GM18861 (cell line): ENCODE results near the gene TMCO5A.
"Not testable (repeated sequence)": the region's sequence is repeated elsewhere in the genome, so short reads cannot be mapped to it uniquely, and the experiment has no call there.

Experiments
- ATAC-seq: cut with Tn5 transposase; IDR thresholded peaks from one replicate; pipeline ENCODE4 v1.9.1; 2021; ENCODE audit not compliant: unreplicated experiment

TMCO5A gene

DNA sequence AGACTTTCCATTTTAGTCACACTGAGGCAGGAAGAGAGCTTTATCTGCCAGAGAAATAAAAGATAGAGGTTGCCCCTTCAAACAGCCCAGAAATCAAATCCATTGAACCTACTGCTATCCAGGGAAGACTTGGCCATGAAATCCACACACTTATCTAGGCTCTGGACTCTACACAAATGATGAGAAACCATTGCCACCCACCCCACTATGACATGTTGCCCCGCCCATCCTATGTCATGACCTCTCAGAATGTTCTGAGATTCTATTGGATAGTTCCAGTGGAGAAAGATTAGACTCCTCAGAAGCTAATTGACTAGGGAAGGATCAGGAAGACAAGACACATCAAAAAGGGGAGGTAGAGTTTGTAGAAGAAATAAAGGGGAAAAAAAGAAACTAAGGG, at the start of gene TMCO5A:
Gene TMCO5A, plus strand, starts transcription at position 301 of the 400 bp plus-strand sequence. CDS start 1,684 bp downstream, outside the sequence.
- ATAC-seq = no peak

DNA sequence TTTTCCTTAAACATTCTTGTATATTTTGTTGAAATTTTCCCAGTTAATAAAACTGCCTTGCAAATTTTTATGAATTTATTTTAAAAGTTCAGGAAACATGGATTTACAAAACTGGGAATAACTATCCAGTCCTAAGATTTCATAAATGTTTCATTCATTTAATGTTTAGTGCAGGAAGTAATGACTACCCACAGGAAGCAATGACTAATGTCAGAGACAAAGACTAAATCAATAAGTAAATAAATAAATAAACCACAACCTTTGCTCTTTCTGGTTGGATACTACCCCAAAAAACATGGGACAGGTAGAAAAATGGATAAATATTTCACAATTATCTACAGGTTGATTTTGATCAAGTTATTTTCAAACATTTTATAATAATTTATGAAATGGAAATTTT, 48.8 kb upstream of the TMCO5A start:
- no peak for ATAC-seq

DNA sequence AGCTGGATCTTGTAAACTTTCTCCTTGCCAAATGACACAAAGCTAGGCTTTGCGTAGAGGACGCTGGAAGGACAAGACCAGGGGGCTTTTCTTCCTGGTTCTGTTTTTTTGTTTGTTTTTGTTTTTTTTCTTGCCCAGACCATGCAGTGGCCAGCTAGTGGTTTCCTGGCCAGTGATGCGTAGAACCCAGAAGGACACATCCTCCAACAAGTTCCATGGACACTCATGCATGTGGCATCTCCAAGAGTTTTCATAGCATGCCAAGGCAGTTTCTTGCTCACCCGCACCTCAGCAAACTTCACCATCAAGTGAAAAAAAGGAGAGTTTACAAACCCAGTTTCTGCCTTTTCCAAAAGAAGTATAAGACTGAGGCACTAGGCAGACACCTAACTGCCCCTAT, 46.1 kb upstream of the TMCO5A start:
- no peak for ATAC-seq

DNA sequence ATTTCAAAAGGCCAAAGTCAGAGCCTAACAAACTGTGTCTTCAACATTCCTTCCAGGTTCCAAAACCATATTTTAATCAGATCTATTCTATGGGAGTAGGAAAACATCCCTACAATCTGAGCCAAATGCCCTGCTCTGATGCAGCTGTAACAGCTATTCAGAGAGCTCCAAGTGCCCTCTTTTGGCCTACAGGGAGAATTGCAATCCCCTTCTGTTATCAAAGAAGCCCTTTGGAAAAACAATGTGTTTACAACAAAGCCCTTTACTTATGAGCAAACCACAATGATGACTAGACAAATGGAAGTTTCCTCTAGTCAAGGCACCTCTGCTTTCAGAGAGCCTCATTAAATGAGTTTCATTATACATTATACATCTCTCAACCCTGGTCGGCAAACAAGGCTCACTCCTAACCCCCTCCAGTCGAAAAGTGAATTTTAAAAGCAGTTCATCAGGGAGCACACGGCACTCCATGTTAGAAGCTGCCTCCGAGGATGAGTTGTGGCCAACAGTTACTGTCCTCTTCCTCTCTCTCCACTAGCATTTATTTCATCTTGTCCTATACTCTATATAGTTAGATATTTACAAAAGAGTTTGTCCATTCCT, 42.6 kb upstream of the TMCO5A start:
- no peak for ATAC-seq

DNA sequence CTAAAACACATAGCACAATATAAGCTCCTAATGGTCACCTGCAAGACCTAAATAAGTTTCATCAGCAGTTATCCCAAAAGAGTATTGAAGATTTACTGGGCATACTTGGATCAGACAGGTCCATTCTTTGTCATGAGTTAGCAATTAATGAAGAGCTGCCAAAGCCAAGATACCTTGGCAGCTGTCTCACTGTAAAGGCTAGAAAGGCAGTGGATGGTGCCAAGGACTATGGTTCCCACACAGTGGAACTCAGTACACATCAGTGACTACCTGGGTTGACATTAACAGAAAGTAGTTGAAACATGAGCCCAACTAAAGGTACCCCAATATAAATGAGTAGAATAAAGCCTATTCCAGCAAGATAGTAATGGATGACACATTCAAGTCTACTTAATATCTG, 41.1 kb upstream of the TMCO5A start:
- ATAC-seq = no peak

DNA sequence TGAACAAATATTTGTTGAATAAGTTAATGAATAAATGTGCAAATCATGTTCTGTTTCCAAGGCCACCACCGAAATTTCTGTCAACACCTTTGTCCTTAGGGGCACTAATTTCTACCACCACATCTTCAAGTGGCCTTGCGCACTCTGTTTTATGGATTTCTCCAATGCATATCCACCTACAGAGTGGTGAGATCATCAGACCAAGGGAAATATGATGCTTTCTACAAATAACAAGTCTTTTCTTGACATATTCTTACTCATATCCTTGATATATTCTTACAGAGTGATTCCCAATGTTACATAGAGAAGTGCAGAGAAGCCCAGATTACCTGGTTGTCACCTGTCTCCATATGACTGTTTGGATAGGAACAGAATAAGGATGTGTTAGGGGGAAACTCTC, 36.1 kb upstream of the TMCO5A start:
- no peak for ATAC-seq

DNA sequence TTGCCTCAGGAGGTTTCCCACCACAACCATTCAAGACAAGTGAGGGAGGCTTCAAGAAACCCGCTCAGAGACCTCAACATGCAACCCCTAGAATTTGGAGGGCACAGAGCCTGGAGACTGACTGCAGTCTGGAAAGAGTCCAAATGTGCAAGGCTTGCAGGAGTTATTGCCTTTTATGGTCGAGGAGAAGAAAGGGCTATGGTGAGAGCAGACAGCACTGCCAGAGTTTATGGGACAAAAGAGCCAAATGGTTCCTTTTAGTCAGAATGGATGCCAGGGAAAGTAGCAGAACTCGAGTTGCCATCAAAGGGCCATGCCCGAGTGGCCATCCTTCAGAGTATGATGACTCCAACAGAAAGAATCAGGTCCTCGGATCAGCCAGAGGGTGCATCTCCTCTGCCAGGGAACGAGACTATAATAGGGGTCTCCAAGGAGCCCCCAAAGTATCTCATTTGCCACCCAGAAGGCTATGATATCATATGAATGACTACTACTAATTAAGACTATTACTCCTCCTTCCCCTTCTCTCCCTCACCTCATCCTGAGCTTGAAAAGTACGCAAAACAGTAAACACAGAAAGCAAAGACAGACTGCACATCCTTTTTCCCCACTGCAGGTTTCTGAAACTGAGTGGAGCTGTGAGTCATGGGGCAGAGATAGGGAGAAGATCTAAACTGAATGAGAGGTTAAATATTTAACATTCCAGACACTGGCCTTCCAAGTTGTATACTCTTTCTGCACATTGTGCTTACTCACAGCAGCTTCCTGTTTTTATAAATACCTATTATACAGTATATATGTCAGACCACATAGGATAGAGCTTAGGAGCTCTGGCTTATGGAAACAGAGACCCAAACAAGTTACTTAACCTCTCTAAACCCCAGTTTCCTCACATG, 33.9 kb upstream of the TMCO5A start:
- ATAC-seq = no peak

DNA sequence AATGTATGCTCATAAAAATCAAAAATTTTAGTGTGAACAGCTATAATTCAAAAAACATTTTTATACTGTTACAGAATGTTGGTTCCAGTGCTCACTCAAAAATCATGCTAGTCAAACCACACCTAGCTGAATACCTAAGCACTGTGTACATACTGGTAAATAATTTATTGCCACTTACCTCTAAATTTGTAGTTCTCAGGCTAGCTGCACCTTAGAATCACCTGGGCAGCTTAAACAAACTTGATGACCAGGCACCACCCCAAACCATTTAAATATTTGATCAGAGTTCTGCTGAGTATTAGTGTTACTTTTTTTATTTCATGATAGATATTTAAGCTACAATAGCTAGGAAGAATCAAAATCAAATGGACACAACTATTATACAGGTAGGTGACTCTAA, 32.3 kb upstream of the TMCO5A start:
- ATAC-seq = no peak

DNA sequence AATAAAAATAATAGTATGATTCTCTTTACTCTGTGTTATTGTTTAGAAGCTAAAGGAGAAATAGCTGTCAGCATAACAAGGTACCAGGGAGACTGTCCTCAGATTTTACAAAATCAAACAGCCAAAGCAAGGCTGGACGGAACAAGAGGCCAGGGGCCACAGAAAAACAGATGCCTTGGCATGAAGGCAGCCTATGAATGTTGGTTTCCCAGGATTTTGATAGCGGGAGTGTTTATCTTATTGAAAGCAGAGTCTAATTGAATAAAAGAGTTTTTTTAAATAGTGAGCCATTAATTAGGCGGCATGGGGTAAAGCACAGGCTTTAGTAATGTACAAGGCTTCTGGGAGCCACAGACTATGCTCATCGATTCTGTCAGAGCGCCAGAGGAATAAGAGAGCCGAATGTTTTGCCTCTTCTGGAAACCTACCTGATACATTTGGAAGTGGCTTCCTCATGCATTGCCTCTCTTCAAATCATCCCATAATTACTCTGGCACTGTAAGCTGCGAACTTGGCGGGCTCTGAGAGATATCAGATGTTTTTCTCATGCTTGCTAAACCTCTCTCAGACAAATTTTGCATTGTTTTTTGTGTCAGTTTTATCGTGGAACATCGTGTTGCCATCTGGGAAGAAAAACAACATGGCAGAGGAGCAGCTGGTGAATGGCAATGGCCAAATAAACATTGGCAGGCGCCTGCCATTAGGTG, 30.4 kb upstream of the TMCO5A start:
- ATAC-seq = no peak

DNA sequence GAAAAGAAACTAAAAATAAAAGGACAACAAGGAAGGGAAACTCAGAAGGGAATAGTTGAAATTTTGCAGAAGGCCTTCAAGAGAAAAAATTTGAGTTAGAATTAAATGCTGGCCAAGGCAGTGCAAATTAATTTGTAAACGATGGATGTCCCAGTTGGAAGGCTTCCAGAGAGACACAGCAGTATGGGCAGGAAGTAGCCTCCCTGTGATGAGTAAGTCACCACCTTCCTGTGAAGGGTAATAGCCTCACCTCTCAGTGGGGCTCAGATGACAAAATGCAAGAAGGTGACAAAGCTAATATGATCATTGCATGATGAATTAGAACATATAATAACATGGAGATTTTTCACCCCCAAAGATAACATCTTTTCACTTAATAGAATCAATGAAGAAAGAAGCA, 27.3 kb upstream of the TMCO5A start:
- ATAC-seq = no peak

DNA sequence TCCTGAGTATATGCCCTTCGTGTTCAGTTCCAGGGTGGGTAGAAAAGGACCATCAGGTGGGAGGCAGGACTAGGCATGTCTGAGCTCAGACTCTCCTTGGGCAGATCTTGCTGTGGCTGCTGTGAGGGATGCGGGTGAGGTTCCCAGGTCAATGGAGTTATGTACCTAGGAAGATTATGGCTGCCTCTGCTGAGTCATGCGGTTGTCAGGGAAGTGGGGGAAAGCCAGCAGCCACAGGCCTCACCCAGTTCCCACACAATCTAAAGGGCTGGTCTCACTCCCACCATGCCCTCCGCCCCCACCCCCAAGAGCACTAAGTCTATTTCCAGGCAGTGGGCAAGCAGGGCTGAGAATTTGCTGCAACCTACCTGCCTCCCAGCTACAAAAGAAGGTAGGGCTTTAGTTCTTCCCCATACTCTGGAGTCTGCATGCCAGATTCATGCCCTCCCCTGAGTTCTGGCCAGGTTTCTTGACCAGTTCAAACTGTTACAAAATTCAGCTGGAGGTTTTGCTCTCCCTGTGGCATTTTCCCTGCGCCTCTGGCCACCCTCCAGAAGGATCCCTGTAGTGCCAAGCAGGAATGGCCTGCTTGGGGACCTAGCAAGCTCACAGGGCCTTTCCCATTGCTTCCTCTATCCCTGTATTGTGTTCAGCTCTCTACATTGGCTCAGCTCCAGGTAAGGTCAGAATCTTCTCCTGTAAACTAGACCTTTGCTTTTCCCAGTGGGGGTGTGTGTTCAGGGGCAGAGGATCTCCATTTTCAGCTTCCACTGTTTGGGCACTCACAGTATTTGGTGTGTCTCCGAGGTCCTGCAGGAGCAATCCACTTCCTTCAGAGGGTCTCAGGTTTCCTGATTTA, 12.7 kb upstream of the TMCO5A start:
- no peak for ATAC-seq

DNA sequence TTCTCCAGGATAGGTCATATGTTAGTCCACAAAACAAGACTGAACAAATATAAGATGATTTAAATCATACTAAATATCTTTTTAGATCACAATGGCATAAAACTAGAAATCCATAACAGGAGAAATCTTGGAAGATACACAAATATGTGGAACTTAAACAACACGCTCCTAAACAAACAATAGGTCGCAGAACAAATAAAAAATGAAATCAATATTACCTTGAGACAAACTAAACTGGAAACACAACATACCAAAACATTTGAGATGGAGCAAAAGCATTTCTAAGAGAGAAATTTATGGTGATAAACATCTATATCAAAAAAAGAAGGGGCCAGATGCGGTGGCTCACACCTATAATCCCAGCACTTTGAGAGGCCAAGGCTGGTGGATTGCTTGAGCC, 8.3 kb upstream of the TMCO5A start:
- no peak for ATAC-seq

DNA sequence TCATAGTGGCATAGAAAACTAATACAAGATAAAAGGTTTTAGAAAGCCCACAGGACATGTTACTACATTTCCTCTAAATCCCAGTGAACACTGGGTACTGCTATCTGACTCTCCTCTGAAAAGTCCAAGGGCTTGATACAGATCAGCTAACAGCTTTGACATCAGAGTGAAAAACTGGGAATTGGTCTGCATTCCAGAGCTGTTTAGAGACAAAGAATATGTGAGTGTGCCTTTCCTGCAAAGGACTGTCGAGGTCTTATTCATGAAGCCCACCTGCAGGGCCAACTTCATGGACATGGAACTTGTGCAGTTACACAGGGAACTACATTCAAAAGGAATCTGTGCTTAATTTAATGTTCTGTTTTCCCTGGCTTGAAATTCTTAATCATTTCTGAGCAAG, 5.2 kb upstream of the TMCO5A start:
- ATAC-seq = no peak

DNA sequence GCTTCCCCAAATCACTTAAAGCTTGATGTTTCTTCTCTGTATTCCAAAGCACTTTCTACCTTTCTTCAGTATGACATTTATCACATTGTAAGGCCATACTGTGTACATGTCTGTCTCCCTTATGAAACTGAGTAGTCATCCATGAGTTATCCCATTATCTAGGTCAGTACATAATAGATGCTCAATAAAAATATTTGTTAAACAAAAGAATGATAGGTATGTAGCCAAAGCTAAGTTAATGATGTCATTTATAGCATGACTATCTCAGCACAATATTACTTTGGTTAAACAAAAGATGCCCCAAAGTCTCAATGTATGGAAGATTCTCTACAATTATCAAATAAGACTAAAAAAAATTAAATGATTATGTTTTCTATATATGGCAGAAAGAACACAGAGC, 3.1 kb upstream of the TMCO5A start:
- no peak for ATAC-seq

DNA sequence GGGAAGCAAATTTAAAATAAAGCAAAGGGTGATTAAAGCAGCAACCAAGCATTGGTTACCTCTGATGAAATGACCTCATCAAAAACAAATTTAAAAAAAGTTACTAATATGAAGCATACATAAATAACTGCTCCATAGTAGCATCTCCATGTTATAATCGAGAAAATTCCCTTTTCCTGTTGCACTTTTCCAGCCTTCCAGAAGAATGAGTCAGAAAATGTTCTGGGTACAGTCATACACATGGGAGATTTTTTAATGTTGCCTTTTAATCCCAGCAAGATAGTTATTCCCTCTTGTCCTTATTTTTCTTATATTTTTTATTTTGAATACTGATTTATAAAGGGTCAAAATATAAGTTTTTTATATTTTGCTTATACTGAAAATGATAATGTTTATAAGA, 2.6 kb upstream of the TMCO5A start:
- ATAC-seq = no peak

DNA sequence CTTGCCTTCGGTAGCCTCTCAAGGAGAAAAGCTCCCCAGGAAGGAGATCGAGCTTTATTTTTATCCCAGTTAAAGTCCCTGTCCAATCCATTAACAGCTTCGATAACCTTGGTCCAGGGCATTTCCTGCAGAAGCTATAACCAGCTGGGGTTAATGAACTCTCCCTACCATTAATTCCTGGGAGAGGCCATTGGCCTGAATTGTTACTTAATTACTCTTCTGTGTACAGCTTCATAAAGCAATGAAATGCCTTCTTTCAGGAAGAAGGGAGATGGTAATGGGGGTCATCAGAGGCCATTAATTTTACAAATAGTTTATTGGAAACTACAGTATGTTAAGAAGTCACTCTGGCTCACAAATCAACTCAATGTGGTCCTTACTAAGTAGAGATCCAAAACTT, 1.9 kb upstream of the TMCO5A start:
- no peak for ATAC-seq

DNA sequence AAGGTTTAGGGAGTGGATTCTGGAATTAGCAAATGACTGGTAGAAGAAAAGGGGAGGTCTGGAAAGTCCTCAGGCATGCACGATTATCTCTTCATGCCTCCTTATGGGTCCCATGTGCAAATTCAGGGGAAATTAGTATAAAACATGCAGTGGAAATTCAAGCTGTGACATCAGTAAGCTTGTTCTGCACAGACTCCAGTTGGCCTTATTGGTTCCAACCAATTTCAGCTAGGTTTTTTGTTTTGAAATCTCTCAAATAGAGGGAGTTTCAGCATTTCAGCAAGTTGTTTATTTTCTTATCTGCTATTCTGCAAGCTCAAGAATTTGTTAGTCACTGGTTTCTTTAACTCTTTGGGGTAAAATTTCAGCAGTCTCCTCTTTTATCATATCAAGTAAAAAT, 774 bp upstream of the TMCO5A start:
- no peak for ATAC-seq

DNA sequence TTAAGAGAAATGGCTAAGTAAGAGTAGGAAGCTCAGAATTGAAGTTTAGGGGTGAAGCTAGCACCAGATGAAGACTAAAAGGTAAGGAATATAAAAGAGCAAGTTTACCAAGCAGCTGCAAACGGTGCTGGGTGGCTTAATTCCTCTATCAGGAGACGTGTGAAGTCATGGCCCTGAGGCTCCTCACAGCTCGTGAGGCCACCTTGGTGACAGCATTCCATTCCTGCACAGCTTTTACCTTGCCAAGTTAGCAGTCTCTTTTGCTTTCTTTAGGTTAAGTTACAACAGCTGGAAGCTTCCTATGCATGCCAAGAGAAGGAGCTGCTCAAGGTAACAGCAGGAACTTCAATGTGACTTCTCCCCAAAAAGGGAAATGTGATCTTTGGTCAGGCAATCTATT, 6.4 kb downstream of the TMCO5A start:
- no peak for ATAC-seq

DNA sequence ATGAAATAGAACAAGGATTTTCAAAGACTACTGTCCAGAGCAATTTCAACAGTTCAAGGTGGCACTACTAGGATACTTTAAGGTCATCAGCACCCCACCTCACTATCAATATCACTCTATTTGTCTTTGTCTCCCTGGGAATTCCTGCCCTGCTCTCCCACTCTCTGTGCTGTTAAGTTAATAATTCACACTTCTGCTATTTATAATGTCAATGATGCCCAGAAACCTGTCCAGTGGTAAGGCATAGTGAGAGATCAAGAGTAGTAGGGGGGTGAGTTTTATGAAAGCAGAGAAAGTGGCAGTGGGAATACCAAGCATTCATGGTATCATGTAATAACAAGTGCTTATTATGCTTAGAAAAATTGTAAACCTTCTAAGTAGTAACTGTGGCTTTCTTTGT, 7.3 kb downstream of the TMCO5A start:
- no peak for ATAC-seq

DNA sequence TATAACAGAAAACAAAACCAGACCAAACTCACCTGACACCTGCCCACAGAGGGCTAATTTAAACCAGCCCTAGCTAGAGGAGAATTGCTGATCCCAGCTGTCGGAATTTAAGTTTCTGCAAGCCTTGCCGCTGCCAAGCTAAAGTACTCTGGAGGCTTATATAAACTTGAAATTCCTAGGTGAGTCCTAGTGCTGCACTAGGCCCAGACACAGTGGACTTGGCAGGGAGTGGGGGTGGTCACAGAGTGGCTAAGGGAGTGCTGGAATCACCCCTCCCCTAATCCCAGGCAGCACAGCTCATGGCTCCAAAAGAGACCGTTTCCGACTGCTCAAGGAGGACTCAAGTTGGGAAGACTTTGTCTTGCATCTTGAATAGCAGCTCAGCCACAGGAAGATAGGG, 17.6 kb downstream of the TMCO5A start:
- ATAC-seq = no peak

DNA sequence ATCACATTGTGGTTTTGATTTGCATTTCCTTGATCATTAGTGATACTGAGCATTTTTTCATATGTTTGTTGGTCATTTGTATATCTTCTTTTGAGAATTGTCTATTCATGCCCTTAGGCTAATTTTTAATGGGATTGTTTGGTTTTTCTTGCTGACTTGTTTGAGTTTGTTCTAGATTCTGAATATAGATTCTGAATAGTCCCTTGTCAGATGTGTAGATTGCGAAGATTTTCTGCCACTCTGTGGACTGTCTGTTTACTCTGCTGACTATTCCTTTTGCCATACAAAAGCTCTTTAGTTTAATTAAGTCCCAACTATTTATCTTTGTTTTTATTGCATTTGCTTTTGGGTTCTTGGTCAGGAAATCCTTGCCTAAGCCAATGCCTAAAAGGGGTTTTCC, 26.3 kb downstream of the TMCO5A start:
- not testable (repeated sequence) for ATAC-seq
